GM21825 (cell line): ENCODE results near the gene CA5A.

Source experiments
- ATAC-seq: cut with Tn5 transposase; IDR thresholded peaks from one replicate; pipeline ENCODE4 v1.9.1; 2021; ENCODE audit warnings: mild to moderate bottlenecking, moderate library complexity; ENCODE audit not compliant: unreplicated experiment

Gene CA5A

DNA sequence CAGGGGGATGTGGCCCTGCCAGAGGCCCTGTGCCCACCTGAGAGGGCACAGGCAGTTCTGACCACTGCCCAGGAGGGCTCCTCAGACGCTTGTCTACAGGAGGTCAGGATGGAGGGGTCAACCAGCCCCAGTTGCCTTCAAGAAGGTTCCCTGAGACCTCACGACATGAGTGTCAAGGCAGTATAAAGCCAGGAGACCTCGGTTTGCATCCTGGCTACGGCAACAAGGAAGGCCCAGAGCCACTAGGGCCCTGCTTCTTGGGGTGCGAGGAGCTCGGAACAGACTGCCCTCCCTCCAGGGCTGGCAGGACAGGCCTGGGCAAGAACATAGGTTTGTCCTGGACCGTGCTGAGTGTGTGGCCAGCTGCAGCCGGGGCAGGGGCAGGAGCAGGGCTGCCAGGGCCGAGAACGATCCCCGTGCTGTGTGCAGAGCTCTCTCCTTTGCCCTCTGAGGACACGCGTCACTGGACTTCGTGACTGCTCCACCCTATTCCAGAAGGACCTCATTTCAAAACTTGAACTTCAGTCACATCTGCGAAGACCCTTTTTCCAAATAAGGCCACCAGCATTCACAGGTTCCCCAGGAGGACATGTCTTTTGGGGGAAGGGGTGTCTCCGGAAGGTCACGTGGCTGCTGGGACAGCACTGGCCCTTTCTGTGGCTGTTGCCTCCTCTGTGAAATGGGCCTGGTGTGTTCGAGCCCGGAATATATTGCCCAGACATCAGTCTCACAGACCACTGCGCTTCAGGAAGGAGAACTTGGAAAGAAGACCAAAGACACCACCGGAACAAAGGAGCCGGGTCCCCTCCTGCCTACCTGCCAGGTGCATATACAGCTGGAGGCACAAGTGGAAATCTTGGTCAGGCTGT, 94.8 kb downstream of the CA5A start:
- no peak for ATAC-seq

DNA sequence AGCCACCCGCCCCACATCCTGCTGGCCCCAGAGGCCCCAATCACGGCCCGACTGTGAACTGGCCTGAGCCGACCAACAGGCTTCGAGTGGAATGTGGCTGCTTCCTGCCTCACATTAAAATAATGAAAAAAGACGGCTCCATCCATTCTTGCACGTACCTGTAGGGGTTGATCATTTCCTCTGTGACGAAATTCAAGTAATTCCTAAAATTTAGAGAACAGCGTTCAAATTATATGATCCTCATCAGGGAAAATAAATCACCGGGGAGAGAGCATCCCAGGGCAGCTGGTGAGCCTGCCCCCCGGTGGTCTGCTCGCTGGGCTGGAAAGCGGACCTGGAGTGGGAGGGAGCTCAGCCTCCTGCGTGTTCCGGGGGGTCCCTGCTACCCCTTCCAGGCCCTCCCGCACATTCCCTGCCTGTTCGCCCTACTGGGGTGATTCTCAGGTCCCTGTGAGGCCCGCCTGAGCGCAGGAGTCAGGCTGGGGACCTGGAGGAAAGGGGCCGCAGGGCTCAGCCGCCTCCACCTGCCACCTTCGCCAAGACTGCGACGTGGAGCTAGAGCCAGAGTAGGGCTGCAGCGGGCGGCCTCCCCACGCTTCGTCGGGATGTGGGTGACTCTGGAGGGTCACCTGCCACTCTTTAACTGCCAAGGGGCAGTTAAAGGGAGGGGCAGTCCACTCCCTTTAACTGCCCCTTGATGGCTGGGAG, 95.9 kb downstream of the CA5A start:
- no peak for ATAC-seq

GRCh38 chr16:87839542-87840270, 96.6 kb downstream of the CA5A start:
- ATAC-seq = no peak

- ATAC-seq = no peak
Measured at GRCh38 chr16:87838643-87839541, 97.4 kb downstream of the CA5A start.
